ENCODE data around the gene SLC25A48.

SLC25A48 gene

DNA sequence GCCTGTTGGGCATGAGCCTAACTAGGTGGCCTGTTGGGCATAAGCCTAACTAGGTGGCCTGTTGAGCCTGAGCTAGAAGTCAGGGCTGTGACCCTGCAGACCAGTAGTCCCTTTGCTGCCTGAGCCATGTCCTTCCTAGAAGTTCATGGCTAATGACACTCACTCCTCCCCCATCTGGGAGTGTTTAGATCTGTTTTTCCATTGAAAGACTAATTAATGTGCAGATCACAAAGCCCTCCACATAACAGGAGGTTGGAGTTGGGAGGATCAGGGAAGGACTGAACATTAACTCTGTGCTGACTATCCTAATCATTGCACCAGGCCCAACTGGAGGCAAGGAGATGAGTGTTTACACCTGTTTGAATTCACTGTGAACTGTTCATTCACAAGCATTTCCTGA lies 27.6 kb downstream of the SLC25A48 start:
- in situ Hi-C loops (cut with HindIII; ENCODE audit: low sequenced_read_pairs): no loop called here
- no peak overlapping the region for H3K4me3 ChIP-seq (ENCODE audit: low read depth, low read length)
- no peak for DNase-seq (ENCODE audit: low read depth, low spot score)
- TF ChIP-seq, protein P1, sequence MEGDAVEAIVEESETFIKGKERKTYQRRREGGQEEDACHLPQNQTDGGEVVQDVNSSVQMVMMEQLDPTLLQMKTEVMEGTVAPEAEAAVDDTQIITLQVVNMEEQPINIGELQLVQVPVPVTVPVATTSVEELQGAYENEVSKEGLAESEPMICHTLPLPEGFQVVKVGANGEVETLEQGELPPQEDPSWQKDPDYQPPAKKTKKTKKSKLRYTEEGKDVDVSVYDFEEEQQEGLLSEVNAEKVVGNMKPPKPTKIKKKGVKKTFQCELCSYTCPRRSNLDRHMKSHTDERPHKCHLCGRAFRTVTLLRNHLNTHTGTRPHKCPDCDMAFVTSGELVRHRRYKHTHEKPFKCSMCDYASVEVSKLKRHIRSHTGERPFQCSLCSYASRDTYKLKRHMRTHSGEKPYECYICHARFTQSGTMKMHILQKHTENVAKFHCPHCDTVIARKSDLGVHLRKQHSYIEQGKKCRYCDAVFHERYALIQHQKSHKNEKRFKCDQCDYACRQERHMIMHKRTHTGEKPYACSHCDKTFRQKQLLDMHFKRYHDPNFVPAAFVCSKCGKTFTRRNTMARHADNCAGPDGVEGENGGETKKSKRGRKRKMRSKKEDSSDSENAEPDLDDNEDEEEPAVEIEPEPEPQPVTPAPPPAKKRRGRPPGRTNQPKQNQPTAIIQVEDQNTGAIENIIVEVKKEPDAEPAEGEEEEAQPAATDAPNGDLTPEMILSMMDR (IDR thresholded peaks at IDR 0.05; ENCODE audit: low read depth, low read length): no peak

DNA sequence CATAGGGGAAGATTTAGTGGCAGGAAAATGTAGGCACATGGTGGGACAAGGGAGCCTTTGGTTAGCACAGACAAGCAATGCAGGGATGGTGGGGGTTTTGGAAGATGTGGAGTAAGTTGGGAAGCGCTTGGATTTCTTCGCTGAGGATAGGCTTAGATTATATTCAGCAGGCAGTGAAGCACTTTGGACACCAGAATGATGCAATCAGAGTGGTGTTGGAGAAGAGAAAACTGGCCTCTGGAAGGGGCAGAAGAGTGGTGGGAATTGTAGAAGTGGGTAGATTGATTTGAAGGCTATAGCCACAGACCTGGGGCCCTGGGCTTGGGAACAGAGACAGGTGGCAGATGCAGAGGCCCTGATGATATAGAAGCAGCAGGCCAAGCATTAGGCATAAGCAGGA lies 28.3 kb downstream of the SLC25A48 start:
- no peak overlapping the region for H3K4me3 ChIP-seq (ENCODE audit: low read depth, low read length)
- in situ Hi-C loops (cut with HindIII; ENCODE audit: low sequenced_read_pairs): no loop called here
- TF ChIP-seq, protein P1 (IDR thresholded peaks at IDR 0.05; ENCODE audit: low read depth, low read length): no peak
- DNase-seq (ENCODE audit: low read depth, low spot score): no peak

DNA sequence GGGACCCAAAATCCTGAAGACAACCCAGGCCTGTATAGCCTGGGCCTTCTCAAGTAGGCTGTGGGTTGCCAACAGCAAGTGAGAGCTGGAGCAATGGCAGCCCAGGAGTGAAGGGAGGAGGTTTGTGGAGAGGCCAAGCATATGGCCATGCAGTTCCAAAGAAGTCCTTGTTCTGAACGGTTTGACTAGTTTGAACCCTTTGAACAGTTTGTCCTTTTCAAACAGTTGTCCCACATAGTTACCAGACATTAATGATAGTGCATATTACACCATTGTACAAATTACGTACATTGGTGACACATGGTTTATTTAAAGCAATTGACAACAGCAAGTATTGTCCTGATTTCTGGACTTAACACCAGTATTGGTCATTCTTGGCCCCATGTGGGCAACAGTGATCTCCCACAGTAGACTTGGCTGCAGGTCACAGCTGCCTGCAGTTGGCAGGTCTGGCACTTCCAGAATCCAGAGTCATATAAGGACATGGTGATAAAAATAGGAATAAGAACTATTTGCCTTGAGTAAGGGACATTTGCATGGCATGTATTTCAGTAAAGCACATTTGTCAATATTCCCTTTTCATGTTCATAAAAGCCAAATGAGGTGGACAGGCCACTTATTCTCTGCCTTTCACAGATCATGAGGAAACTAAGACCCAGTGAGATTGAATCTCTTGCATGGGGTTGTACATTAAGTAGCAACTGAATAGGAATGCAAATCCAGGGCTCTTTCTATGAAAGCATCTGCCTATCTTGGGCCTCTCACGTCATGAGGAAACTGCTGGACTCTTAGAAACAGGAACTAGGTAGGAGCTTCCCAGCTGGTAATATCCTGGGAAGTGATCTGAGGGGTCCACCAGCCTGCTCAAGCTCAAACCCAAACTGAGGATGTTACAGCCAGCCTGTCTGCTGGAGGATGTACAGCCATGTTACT lies 30.3 kb downstream of the SLC25A48 start:
- TF ChIP-seq, protein P1 (IDR thresholded peaks at IDR 0.05; ENCODE audit: low read depth, low read length): no peak
- DNase-seq (ENCODE audit: low read depth, low spot score): no peak
- in situ Hi-C loops (cut with HindIII; ENCODE audit: low sequenced_read_pairs): no loop called here
- H3K4me3 ChIP-seq (ENCODE audit: low read depth, low read length): no peak overlapping the region

DNA sequence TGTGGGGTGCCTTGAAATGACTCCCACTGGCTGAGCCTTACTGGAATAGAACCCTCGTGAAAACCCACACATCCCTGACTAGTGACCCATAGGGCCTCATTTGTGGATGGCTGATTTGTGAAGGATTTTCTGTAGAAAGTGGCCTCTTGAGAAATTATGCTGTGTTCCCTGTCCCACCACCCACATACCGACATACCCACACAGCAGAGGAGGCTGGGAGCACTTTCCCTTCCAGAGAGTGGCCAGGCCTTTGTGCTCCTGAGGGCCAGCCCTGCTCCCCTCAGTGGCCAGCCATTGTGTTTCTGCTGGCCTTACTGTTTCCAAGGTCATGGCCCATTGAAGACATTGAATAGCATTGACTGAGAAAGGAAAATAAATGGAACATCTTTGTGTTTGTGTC lies 31.6 kb downstream of the SLC25A48 start:
- in situ Hi-C loops (cut with HindIII; ENCODE audit: low sequenced_read_pairs): no loop called here
- no peak for DNase-seq (ENCODE audit: low read depth, low spot score)
- H3K4me3 ChIP-seq (ENCODE audit: low read depth, low read length): no peak overlapping the region
- TF ChIP-seq, protein P1 (IDR thresholded peaks at IDR 0.05; ENCODE audit: low read depth, low read length): no peak

DNA sequence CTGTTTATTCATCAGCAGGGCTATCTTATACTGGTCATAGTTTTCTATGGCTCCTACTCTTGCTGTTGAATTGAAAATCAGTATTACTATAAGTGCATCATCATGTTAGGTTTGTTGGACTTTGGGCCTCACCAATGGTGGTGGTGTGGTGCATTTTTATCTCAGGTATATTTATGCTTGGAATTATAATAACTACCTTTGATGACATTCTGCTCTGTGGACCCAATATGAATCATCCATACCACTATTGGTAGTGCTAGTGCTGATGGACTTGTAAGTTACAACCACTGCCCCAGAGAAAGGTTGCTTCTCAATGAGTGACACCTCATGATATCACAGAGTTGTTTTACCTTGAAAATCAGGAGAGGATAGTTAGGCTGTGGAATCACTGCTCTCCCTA lies 33.1 kb downstream of the SLC25A48 start:
- TF ChIP-seq, protein P1 (IDR thresholded peaks at IDR 0.05; ENCODE audit: low read depth, low read length): no peak
- DNase-seq (ENCODE audit: low read depth, low spot score): no peak
- in situ Hi-C loops (cut with HindIII; ENCODE audit: low sequenced_read_pairs): no loop called here
- no peak overlapping the region for H3K4me3 ChIP-seq (ENCODE audit: low read depth, low read length)

DNA sequence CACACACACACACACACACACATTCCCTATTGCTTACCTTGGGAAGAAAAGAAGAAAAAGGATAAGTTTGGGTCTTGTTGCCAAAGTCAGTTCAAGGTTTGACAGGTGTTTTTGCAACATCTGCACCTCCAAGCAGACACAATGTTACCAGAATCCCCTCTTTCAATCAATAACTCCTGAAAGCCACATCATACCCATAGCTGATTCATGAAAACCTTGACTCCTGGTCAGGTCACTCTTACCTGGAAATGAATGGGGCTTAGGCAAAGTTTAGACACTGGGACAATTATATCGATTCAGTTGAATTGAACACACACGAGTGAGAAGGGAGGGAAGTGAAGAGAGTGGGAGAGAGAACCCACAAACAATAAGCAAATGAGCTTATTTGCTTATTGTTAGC lies 34.2 kb downstream of the SLC25A48 start:
- TF ChIP-seq, protein P1 (IDR thresholded peaks at IDR 0.05; ENCODE audit: low read depth, low read length): no peak
- no peak for DNase-seq (ENCODE audit: low read depth, low spot score)
- in situ Hi-C loops (cut with HindIII; ENCODE audit: low sequenced_read_pairs): no loop called here
- H3K4me3 ChIP-seq (ENCODE audit: low read depth, low read length): no peak overlapping the region
